IMR-90 (cell line): ENCODE measurements around the gene LCN12. TPM values are rescaled to one million over a fixed set of nuclear protein-coding genes. Genes with fewer than 3 reads are reported as not detected.

ENCODE experiments used
- ATAC-seq: fragments of 200-7000 bp; cut with Tn5 transposase; 2 replicates; pipeline ENCODE4 v1.9.1; 2020; ENCODE audit warnings: low read depth, mild to moderate bottlenecking, moderate library complexity
- BruUV-seq: library from RNA; stranded (reverse); fragments of 400-500 nt; replicated peaks from 2 replicates; lab custom pipeline; 2021; lab: Mats Ljungman, UMichigan
- CTCF ChIA-PET: fragments of 300-600 bp; formaldehyde crosslinking; extraction: SDS; loops from one replicate; lab custom pipeline; 2021; ENCODE audit warnings: antibody characterized with exemption; lab: Yijun Ruan, JAX
- POLR2A ChIA-PET: fragments of 300-600 bp; sonication (Branson Sonifier 250); formaldehyde crosslinking; loops from one replicate; lab custom pipeline; 2022; ENCODE audit warnings: antibody characterized with exemption; ENCODE audit not compliant: unreplicated experiment; lab: Charles Lee
- DNase-seq: peaks from one replicate; pipeline ENCODE4 v3.0.0; 2013
- H2AFZ ChIP-seq: replicated peaks from 2 replicates; pipeline ENCODE3; 2013; ENCODE audit warnings: low read length, mild to moderate bottlenecking; ENCODE audit not compliant: poor library complexity
- H2AK5ac ChIP-seq: 2 replicates; pipeline ENCODE4 v1.6.1; 2013; ENCODE audit warnings: low read depth, low read length, inconsistent platforms
- H2AK9ac ChIP-seq: replicated peaks from 2 replicates; pipeline ENCODE3; 2013; ENCODE audit warnings: mild to moderate bottlenecking, low read depth, low read length, moderate library complexity; ENCODE audit not compliant: poor library complexity
- H2BK120ac ChIP-seq: 2 replicates; pipeline ENCODE4 v1.6.1; 2013; ENCODE audit warnings: low read depth, low read length, inconsistent platforms
- H2BK15ac ChIP-seq: 3 replicates; pipeline ENCODE4 v1.6.1; 2013; ENCODE audit warnings: low read depth, low read length, inconsistent platforms
- H2BK20ac ChIP-seq: 2 replicates; pipeline ENCODE4 v1.6.1; 2013; ENCODE audit warnings: low read depth, mild to moderate bottlenecking, inconsistent platforms, low read length, moderate library complexity
- H2BK5ac ChIP-seq: 2 replicates; pipeline ENCODE4 v1.6.1; 2013; ENCODE audit warnings: mild to moderate bottlenecking, low read depth, low read length, inconsistent platforms; ENCODE audit not compliant: poor library complexity, severe bottlenecking
- H3K14ac ChIP-seq: replicated peaks from 2 replicates; pipeline ENCODE4 v1.6.1; 2013; ENCODE audit warnings: low read depth, low read length, inconsistent platforms
- H3K18ac ChIP-seq: 2 replicates; pipeline ENCODE4 v1.6.1; 2013; ENCODE audit warnings: low read depth, low read length, control low read depth
- H3K23ac ChIP-seq: 2 replicates; pipeline ENCODE4 v1.6.1; 2013; ENCODE audit warnings: low read depth, low read length, inconsistent platforms
- H3K27ac ChIP-seq: 2 replicates; pipeline ENCODE4 v1.5.1; 2013; ENCODE audit warnings: mild to moderate bottlenecking, control low read depth, low read length; ENCODE audit not compliant: insufficient read depth
- H3K27me3 ChIP-seq: 2 replicates; pipeline ENCODE4 v1.6.1; 2013; ENCODE audit warnings: low read length; ENCODE audit not compliant: control insufficient read depth, insufficient read depth
- H3K36me3 ChIP-seq: 2 replicates; pipeline ENCODE4 v1.6.1; 2013; ENCODE audit warnings: low read length, mixed read lengths; ENCODE audit not compliant: control insufficient read depth, insufficient read depth
- H3K4ac ChIP-seq: 2 replicates; pipeline ENCODE4 v1.6.1; 2013; ENCODE audit warnings: low read depth, low read length, inconsistent platforms
- H3K4me1 ChIP-seq: 2 replicates; pipeline ENCODE4 v1.6.1; 2013; ENCODE audit warnings: low read length, mixed read lengths; ENCODE audit not compliant: control insufficient read depth, insufficient read depth
- H3K4me2 ChIP-seq: 2 replicates; pipeline ENCODE4 v1.6.1; 2013; ENCODE audit warnings: low read depth, mild to moderate bottlenecking, control low read depth, low read length, moderate library complexity
- H3K4me3 ChIP-seq: 2 replicates; pipeline ENCODE4 v1.5.1; 2013; ENCODE audit warnings: low read depth, mild to moderate bottlenecking, control low read depth, low read length, moderate library complexity; ENCODE audit not compliant: insufficient read depth
- H3K56ac ChIP-seq: 2 replicates; pipeline ENCODE4 v1.6.1; 2013; ENCODE audit warnings: low read length, inconsistent platforms; ENCODE audit not compliant: insufficient read depth; ENCODE audit errors: extremely low read depth
- H3K79me1 ChIP-seq, 2 experiments: 2 replicates each; pipeline ENCODE4 v1.6.1; 2013; ENCODE audit warnings: low read length in 2 of 2, inconsistent platforms in 1 of 2, low read depth in 1 of 2
- H3K9ac ChIP-seq: 2 replicates; pipeline ENCODE4 v1.6.1; 2013; ENCODE audit warnings: low read depth, low read length, control low read depth
- H3K9me1 ChIP-seq: 2 replicates; pipeline ENCODE4 v1.6.1; 2013; ENCODE audit warnings: low read length, inconsistent platforms; ENCODE audit not compliant: insufficient read depth
- H3K9me3 ChIP-seq: 2 replicates; pipeline ENCODE4 v1.6.1; 2013; ENCODE audit warnings: low read length; ENCODE audit not compliant: control insufficient read depth, insufficient read depth
- H4K20me1 ChIP-seq: 2 replicates; pipeline ENCODE4 v1.6.1; 2013; ENCODE audit warnings: low read length, inconsistent platforms; ENCODE audit not compliant: insufficient read depth
- H4K5ac ChIP-seq: 2 replicates; pipeline ENCODE4 v1.6.1; 2013; ENCODE audit warnings: mild to moderate bottlenecking, low read depth, low read length, control low read depth
- H4K8ac ChIP-seq, 2 experiments: 2 replicates each; pipeline ENCODE4 v1.6.1; 2013; ENCODE audit warnings: low read depth in 2 of 2, low read length in 2 of 2, control low read depth in 1 of 2, inconsistent platforms in 1 of 2
- H4K91ac ChIP-seq: 2 replicates; pipeline ENCODE4 v1.6.1; 2013; ENCODE audit warnings: low read depth, low read length, inconsistent platforms; ENCODE audit not compliant: insufficient read depth
- CEBPB ChIP-seq: IDR thresholded peaks from 2 replicates; pipeline ENCODE4 v1.6.1; 2012; ENCODE audit warnings: low read depth, low read length, improper control_type of control experiment
- CHD1 ChIP-seq: IDR thresholded peaks from 2 replicates; pipeline ENCODE4 v1.6.1; 2012; ENCODE audit warnings: low read depth, low read length, improper control_type of control experiment
- FOS ChIP-seq: fragments of 150-350 bp; IDR thresholded peaks from 2 replicates; pipeline ENCODE4 v1.6.1; 2016; ENCODE audit warnings: low read depth, low read length
- MAFK ChIP-seq: IDR thresholded peaks from 2 replicates; pipeline ENCODE4 v1.6.1; 2012; ENCODE audit warnings: low read depth, low read length, improper control_type of control experiment
- MAZ ChIP-seq: IDR thresholded peaks from 2 replicates; pipeline ENCODE4 v1.6.1; 2012; ENCODE audit warnings: low read depth, mild to moderate bottlenecking, low read length, improper control_type of control experiment, moderate library complexity, borderline replicate concordance
- MXI1 ChIP-seq: IDR thresholded peaks from 2 replicates; pipeline ENCODE4 v1.6.1; 2012; ENCODE audit warnings: low read depth, mild to moderate bottlenecking, low read length, moderate library complexity, borderline replicate concordance
- NFE2L2 ChIP-seq: fragments of 150-350 bp; IDR thresholded peaks from 2 replicates; pipeline ENCODE4 v1.6.1; 2016; ENCODE audit warnings: low read depth, mild to moderate bottlenecking, low read length
- POLR2A ChIP-seq: IDR thresholded peaks from 2 replicates; pipeline ENCODE4 v1.6.1; 2012; ENCODE audit warnings: mild to moderate bottlenecking, low read depth, low read length
- RCOR1 ChIP-seq: IDR thresholded peaks from 2 replicates; pipeline ENCODE4 v1.6.1; 2012; ENCODE audit warnings: mild to moderate bottlenecking, low read length, improper control_type of control experiment; ENCODE audit not compliant: insufficient replicate concordance
- SMC3 ChIP-seq: fragments of 150-350 bp; IDR thresholded peaks from 2 replicates; pipeline ENCODE4 v1.6.1; 2016; ENCODE audit warnings: low read depth, mild to moderate bottlenecking, antibody characterized with exemption, low read length, moderate library complexity
- USF2 ChIP-seq: fragments of 150-350 bp; IDR thresholded peaks from 2 replicates; pipeline ENCODE4 v1.6.1; 2017; ENCODE audit warnings: mild to moderate bottlenecking, antibody characterized with exemption, low read length, low read depth
- WGBS, 2 experiments: methylation state at CpG; one replicate each; pipeline versions ENCODE4 v1.1.5 to v1.1.7; 2013; ENCODE audit warnings: missing lambda C conversion rate in 2 of 2; ENCODE audit not compliant: insufficient read length in 1 of 2; ENCODE audit errors: extremely low coverage in 2 of 2; 5-methylcytosine and 5-hydroxymethylcytosine counted together
- dilution Hi-C: fragments of 300-500 bp; cut with HindIII; formaldehyde crosslinking; loops from one replicate; pipeline ENCODE4 v1.14.3; 2018; ENCODE audit warnings: low sequenced_read_pairs; ENCODE audit not compliant: unreplicated experiment
- in situ Hi-C: fragments of 300-500 bp; cut with MboI; formaldehyde crosslinking; loops from 3 replicates; pipeline ENCODE4 v1.14.3; 2019; ENCODE audit warnings: low sequenced_read_pairs, inconsistent platforms, mixed read lengths
- intact Hi-C: fragments of 100-400 bp; cut with micrococcal nuclease; formaldehyde crosslinking; loops from 2 replicates; pipeline ENCODE4 v1.10.0; 2022
- polyA plus RNA-seq, 3 experiments: library from polyadenylated mRNA; depleted of rRNA; stranded (reverse); fragments of >200 nt; gene quantifications; 2 replicates each; pipeline ENCODE4 v1.2.3, GENCODE V29; 2012; ENCODE audit warnings: low replicate concordance in 1 of 3
- total RNA-seq: library from RNA; depleted of rRNA; stranded (reverse); fragments of >200 nt; gene quantifications from 2 replicates; pipeline ENCODE4 v1.2.3, GENCODE V29; 2012
- TF ChIP-seq, protein P1 (sequence below): fragments of 150-350 bp; IDR thresholded peaks from 2 replicates; pipeline ENCODE4 v1.6.1; 2016; ENCODE audit warnings: low read depth, mild to moderate bottlenecking, low read length, moderate library complexity, borderline replicate concordance
- TF ChIP-seq, protein P2 (sequence below): conservative IDR thresholded peaks from 2 replicates; pipeline ENCODE4 v1.5.1; 2012; ENCODE audit warnings: mild to moderate bottlenecking, low read depth, low read length, improper control_type of control experiment

Gene LCN12
- total and polyA plus RNA-seq, 2 of the 4 experiments (the other 2 are of a cell fraction), result 0.12 TPM; not detected in 1

DNA sequence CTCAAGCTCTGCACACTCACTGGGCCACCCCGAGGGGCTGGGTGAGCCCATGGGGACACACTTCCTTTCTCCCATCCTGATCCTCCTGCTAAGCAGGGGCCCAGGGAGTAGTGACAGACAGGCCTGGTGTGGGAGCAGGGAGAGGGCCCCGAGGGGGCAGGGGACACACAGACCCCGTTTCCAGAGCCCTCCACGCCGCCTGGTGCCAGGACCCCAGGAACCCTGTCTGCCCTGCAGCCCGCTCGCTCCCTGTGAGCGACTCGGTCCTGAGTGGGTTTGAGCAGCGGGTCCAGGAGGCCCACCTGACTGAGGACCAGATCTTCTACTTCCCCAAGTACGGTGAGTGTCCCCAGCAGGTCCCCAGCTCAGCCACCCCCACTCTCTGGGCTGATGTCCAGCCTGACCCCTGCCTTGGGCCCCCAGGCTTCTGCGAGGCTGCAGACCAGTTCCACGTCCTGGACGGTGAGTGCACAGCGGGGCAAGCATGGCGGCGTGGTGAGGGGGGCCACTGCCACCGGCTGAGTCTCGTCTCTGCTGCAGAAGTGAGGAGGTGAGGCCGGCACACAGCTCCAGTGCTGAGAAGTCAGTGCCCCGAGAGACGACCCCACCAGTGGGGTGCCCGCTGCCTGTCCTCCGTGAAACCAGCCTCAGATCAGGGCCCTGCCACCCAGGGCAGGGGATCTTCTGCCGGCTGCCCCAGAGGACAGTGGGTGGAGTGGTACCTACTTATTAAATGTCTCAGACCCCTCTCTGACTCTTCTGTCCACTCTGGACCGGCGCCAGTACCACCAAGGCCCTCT, 5.6 kb upstream of the LCN12 start:
- Histone ChIP-seq H3K18ac (no peak overlapping the region), H2AK9ac (peak overlapping the region; percentile 16), H4K91ac (no peak overlapping the region), H3K23ac (no peak overlapping the region), H3K4me1 (peaks cover 4% of the 10 kb centered on the region), H3K4me2 (no peak overlapping the region), H3K4ac (no peak overlapping the region), H2BK20ac (no peak overlapping the region), H3K36me3 (peaks cover 16% of the 10 kb centered on the region), H2BK5ac (no peak overlapping the region), H3K14ac (no peak overlapping the region), H4K20me1 (peaks cover 14% of the 10 kb centered on the region), H3K27me3 (no peaks in the 10 kb centered on the region), H3K9me1 (peaks cover 4% of the 10 kb centered on the region), H3K4me3 (no peak overlapping the region), H3K9ac (no peak overlapping the region), H2BK15ac (no peak overlapping the region), H2AFZ (no peak overlapping the region), H2AK5ac (no peak overlapping the region), H2BK120ac (no peak overlapping the region), H4K8ac (no peak overlapping the region), H4K5ac (no peak overlapping the region), H3K27ac (no peak overlapping the region), H3K9me3 (no peaks in the 10 kb centered on the region), H3K56ac (no peak overlapping the region), H3K79me1 (peaks cover 0 to 20% of the 10 kb centered on the region in 2 experiments; a peak in 3 of 4 replicates)
- BruUV-seq, result no TSS peak
- DNase-seq (no peak), ATAC-seq (no peak)
- TF ChIP-seq MAZ (no peak), MXI1 (no peak), USF2 (no peak), RCOR1 (no peak), MAFK (no peak), CHD1 (no peak), CEBPB (no peak), SMC3 (no peak), NFE2L2 (no peak), FOS (no peak), POLR2A (no peak)
- TF ChIP-seq, protein P1, sequence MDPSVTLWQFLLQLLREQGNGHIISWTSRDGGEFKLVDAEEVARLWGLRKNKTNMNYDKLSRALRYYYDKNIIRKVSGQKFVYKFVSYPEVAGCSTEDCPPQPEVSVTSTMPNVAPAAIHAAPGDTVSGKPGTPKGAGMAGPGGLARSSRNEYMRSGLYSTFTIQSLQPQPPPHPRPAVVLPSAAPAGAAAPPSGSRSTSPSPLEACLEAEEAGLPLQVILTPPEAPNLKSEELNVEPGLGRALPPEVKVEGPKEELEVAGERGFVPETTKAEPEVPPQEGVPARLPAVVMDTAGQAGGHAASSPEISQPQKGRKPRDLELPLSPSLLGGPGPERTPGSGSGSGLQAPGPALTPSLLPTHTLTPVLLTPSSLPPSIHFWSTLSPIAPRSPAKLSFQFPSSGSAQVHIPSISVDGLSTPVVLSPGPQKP, result no peak
- TF ChIP-seq, protein P2, sequence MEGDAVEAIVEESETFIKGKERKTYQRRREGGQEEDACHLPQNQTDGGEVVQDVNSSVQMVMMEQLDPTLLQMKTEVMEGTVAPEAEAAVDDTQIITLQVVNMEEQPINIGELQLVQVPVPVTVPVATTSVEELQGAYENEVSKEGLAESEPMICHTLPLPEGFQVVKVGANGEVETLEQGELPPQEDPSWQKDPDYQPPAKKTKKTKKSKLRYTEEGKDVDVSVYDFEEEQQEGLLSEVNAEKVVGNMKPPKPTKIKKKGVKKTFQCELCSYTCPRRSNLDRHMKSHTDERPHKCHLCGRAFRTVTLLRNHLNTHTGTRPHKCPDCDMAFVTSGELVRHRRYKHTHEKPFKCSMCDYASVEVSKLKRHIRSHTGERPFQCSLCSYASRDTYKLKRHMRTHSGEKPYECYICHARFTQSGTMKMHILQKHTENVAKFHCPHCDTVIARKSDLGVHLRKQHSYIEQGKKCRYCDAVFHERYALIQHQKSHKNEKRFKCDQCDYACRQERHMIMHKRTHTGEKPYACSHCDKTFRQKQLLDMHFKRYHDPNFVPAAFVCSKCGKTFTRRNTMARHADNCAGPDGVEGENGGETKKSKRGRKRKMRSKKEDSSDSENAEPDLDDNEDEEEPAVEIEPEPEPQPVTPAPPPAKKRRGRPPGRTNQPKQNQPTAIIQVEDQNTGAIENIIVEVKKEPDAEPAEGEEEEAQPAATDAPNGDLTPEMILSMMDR, result no peak
- in situ Hi-C loops (no loop called here), intact Hi-C loops (no loop called here), dilution Hi-C loops (no loop called here)
- CTCF ChIA-PET, result interaction anchor here (2.0 kb wide), 1 partner anchor 89 kb away, joined by 27 read pairs; no protein-coding TSS in a partner anchor
- POLR2A ChIA-PET, result no interaction called here
- WGBS, 2 experiments, result 85% methylated on average over 4 of the region's 27 CpGs; no CpG with 5 or more reads in 1 of the 2 experiments
